T-helper 9 cell (primary cell): Measurements from ENCODE around the gene TSPAN3.

Experiments used
- DNase-seq: peaks from one replicate; pipeline ENCODE4 v3.0.0-alpha.2; 2020
- total RNA-seq, 2 donors: gene quantifications; one replicate each; lab custom pipeline; 2026; lab: John Stamatoyannopoulos, UW

The TSPAN3 gene
- 7.7 to 33.5 reads per million in 2 donors for total RNA-seq

DNA sequence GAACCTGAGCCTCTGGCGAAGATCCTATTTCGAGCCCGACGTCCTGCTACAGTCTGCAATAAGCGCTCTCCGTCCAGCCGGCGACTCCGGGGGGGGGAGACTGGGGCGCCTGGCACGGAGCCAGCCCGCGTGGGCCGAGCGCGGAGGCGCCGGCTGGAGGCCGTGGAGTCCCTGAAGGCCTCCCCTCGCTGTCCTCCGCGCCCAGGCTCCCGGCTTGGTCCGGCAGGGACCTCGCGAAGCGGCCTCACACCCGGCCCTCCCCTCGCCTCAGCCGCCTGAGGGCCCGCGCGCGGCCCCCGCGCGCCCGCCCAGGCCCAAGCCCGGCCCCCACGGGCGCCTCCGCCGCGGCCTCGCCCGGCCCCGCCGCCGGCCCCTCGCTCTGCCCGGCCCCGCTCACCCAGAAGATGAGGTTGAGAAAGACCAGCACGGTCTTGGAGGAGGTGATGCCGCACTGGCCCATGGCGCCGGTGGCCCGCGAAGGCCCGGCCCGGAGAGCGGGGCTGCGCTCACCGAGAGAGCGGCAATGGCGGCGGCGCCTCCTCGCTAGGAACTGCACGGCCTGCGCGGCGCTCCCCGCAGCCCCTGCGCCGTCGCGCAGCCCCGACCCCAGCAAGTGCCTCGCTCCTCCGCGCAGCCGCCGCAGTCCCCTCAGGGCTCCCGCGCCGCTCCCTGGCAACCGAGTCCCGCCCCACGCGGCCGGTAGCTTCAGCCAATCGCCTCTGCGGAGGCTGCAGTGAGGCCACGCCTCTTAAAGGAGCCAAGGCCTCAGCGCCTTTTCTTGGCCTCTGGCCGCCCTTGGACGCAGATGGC is at the start of gene TSPAN3:
TSPAN3 (minus strand) TSS at position 615 of the 810 bp plus-strand sequence; CDS start at position 460, 155 bp downstream.
- DNase-seq = peak; percentile 88

DNA sequence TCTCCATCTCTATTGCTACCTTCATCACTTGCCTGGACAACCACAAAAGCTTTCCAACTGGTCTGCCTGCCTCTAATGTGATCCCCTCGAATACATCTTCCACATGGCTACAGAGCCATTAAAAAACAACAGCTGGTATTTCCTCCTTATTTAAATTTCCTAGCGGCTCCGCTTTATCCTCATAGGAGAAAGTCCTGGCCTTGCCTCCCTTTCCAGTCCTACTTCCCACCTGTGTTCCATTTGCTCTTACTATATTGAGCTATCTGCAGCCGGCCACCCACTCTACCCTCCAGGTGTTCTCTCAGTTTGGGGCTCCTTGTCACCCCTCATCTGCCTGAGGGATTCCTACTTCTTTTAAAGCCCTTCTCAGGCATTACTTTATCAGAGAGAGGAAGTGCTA is 49.7 kb upstream of the TSPAN3 start:
- DNase-seq = no peak

DNA sequence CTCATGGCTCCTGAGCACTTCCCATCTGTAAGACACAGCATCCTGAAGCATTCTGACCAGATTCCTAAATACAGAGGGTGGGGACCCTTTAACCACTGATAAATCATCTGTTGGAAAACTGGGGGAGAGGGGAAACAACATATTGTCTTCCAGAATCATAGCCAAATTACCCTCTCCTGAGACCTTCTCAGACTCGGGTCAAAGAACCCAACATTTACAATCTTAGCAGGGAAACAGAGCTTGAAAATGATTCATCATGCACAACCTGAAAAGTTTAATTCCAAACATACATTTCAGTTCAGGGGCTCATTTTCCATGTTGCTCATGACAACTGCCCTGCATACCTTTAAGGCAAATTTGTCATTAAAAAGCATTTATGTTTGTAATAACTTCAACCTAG is 48.5 kb upstream of the TSPAN3 start:
- DNase-seq = no peak

DNA sequence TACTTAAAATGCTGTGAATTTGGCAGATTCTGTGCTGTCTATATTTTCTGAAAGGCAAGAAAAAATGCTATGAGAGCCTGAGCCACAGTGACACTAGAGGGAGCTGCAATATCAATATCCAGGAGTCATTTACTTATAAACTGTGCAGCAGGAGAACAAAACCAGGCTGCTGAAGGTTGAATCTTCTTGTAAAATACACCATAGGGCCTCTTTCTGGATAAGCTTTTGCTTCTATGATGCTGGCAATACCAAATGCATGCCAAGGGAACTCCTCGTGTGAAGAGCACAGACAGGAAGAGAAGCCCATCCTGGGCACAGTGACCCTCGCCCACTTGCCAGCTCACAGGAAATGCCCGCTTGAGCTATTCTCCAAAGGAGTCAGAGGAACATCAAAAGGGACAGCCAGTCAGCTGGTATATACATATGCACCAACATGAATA is 48.0 kb upstream of the TSPAN3 start:
- no peak for DNase-seq

DNA sequence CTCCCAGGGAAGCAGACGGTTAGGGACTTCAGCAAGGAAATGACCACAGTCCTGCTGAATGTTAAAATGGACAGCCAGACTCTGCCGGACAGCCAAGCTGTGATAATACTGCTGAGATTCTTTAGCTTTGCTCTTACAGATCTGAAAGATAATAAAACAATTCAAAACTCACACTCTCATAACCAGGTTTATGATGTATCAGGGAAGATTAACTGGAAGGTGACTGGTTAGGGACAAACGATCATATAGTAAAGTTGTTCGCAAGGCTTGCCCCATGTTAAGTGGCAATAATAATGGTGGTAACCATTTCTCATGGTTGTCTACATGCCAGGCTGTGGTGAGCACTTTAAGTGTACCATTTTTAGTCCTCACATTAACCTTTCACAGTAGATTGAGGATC is 44.3 kb upstream of the TSPAN3 start:
- DNase-seq = no peak

DNA sequence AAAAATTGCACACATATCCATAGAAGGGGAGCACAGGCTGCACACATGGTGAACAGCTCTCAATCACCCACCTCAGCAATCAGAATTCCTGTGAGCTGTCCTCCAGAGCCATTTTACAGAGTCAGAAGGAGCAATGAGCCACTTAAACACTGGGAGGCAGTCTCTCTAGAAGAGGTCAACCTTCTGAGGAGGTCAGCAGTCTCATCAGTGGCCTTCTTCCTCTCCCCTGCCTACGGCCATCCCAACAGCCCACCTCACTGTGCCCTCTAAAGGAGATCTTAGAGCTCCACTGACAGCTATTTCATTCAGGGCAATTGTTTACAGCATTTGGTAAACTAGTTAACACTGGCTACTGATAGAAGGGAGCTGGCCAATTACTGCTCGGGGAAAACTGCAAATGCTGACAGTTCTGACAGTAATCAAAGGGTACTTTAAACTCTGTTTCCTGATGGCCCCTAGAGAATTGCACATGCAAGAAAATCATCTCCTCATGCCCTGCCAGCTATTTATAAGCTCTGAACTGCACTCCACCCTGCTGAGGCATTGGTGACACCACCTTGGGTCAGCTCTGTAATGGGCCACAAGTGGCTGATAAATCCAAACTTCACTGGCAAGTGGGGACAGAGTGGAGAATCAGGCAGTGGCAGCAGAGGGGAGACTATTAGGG is 42.1 kb upstream of the TSPAN3 start:
- DNase-seq = no peak

DNA sequence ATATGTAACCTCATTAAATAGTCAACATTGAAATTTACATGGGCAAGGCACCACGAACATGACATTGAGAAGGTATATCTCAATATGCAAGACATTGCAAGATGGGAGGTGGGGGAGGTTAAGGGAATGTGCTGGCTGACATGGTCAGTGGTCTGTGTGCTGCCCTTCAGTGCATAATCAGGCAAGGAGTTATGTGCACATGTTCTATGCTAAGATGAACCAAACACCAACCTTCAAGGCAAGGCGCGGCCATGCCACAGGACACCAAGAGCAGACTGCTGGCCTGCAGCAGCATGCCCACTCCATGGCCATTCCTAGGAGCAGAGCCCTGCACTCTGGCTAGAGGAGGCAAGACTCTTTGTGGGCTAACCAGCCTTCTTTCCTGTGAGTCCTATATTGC is 40.9 kb upstream of the TSPAN3 start:
- DNase-seq = no peak

DNA sequence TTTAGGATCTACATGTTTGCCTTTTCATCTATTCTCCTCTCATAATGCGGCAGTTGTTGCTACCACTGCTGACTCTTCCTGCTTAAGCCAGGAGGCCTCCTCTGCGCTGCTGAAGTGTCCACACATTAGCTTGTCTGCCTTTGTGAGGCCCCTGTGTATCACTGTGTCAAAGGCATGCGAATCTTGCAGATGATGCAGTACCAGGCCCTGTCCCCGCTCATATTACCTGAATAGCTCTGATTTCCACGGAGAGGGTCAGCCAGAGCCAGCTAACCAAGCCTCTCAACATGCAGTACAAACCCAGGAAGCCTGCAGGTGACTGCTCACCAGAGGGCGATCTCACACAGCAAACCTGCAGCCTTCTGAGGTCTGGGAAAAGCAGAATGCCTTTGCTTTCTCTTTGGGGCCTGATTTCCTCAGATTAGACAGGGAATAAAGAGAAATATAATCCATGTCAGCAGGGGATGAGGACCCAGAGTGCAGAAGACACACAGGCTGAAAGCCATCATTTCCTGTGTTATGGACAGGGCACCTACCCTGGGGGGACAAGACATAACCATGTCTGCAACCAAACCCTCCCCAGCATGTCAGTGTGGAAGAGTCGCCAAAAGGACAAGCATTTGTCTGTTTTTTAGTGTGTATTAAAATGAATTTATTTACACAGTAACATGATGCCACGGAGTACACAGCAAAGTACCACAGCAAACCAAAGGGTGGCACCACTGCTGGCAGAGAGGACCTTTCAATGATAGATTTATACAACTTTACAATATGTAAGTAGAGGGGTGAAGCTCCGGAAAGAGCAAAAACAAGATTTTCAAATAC is 36.8 kb upstream of the TSPAN3 start:
- DNase-seq = no peak

DNA sequence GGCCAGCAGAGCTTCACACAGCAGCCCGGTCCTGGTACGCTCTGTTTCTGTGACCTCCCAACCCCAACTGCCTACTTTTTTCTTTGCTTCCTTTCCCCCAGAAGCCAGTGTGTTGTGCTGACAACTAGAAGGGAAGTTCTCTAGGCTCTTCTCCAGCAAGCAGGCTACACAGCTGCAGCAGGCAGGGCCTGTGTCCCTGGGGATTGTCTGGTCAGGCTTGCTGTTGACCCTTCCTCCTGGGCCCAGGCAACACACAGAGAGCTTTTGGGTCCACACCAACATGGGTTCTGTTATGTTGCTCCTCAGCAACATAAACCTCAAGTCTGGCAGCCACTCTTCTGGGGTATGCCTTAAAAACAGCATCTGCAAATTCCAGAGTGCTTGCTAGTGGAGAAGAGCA is 36.2 kb upstream of the TSPAN3 start:
- DNase-seq = no peak

DNA sequence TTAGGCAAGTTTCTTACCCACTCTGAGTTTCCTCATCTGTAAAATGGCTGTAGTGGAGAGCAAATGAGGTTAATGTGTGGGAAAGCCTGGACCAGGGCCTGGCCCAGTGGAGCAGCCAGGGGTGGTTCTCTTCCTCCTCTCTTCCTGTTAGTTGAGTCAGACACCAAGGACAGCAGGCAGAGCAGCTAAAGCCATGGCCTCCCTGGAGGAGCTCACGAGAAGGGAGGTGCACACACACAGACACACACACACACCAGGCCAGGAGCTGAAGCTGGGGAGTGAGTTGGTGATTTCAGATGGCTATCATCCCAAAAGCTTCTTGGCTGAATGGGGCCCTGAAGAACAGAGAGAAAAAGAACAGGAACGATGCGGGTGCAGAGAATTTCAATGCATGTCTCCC is 33.2 kb upstream of the TSPAN3 start:
- DNase-seq = no peak

DNA sequence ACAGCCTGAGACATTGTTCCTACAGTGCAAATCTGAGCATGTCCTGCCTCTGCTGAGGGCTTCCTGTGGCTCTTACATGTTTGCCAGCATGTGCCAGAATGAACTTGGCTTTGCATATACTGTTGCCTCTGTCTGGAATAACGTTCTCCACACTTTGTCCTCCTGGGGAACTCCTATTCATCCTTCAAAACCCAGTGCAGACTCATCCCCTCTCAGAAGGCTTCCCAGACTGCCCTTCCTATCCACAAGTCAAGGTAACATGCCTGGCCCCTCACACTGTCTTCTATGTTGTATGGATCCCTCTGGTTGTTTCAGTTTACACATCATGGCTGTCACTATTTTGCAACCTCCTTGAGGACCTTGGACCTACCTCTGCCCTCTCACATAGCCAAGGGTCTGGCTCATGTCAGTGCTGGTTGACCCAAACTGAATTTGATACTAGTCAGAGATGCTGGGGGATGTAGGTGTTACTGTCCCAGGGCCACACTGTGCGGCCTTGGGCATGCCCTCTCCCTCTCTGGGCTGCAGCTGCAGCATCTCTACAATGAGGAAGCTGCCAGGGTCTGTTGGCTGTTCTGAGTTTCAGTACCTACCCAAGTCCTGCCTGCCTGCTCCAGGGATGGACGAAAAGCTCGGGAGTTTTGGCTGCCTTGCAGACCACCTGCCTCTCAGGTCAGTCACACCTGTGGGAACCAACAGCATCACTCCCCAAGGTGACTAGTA is 29.0 kb upstream of the TSPAN3 start:
- no peak for DNase-seq

DNA sequence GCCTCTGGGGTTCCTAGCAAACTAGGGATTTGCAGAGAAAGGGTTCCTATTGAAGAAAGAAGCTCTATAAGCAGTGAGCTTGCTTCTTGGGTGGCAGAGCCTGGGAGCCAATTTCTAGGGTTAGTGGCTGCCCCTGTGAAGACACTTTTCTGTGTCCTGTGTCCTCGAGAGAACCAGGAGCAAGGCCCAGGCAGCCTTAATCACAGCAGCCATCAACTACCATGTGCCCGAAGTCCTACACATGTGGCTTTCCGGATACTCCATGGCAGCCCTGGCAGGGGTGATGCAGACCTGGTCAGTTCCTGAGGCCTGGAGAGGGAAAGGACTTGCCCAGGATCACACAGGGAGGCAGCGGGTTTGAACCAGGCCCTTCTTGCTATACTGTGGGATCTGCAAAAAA is 27.7 kb upstream of the TSPAN3 start:
- DNase-seq = no peak

DNA sequence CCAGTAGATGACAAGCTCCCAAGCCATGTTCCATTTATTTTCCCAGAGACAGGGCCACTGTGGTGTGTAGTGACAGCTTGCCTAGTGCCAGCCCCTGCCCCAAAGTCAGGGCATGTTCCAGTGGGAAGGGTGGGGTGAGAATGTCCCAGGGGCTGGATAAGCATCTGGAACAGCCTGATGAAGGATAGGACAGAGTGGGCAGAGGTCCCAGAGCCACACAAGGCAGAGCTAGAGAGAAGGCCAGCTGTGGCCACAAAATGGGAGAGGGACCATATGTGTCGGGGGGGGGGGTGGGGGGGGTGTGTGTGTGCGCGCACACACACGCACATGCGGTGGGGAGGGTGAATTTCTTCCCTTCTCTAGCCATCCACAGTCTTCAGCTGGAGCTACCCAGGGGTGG is 27.0 kb upstream of the TSPAN3 start:
- no peak for DNase-seq

DNA sequence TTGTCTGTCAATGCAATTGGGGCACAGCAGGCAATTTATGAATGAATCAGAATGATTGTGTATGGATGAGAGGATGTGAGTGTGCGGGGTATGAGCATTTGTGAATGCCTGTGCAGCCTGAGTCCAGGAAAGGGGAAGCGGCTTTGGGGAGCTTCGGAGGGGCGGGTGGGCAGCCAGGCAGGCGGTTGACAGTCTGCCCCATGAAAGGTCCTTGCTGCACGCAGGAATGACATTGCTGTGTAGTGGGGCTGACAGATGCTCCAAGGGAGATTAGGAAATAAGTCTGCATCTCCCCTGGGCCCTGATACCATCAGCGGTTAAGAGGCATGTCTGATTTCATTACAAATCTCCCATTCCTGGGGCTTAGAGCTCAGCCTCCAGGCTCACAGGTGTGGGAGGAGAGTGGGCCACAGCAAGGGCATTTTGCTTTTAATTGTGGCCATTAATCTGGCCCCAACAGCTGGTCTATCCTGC is 26.4 kb upstream of the TSPAN3 start:
- no peak for DNase-seq

DNA sequence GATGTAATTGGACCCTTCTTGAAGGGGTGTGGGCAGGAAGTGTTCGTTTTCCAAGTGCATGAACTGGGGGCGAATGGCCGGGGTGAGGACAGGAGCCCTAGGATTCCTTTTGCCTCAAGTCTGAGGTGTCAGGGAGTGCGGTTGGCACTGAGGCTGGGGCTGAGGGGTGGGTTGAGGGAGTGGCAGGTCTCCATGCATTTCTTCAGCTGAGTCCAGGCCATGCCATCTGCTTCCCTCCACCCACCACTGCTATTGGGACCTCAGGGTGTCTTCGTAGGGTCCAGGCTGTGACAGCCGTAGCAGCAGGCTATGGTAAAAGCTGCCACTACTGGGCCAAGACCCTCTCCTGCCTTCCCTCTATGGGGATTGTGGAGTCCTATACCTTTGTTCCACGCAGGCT is 25.6 kb upstream of the TSPAN3 start:
- DNase-seq = no peak

DNA sequence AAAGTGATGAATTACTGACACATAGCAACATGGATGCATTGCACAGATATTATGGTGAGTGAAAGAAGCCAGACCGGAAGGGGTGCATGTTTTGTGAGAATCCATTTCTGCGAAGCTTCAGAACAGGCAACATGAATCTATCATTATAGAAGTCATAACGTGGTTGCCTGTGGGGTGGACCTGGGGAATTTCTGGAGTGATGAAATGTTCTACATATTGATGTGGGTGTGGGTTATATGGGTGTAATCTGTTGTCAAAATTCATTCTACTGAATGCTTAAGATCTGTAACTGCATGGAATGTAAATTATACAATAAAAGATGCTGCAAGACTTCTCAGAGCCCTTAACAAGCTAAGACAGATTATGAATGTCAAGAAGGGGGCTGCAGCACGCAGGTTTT is 25.2 kb upstream of the TSPAN3 start:
- no peak for DNase-seq

DNA sequence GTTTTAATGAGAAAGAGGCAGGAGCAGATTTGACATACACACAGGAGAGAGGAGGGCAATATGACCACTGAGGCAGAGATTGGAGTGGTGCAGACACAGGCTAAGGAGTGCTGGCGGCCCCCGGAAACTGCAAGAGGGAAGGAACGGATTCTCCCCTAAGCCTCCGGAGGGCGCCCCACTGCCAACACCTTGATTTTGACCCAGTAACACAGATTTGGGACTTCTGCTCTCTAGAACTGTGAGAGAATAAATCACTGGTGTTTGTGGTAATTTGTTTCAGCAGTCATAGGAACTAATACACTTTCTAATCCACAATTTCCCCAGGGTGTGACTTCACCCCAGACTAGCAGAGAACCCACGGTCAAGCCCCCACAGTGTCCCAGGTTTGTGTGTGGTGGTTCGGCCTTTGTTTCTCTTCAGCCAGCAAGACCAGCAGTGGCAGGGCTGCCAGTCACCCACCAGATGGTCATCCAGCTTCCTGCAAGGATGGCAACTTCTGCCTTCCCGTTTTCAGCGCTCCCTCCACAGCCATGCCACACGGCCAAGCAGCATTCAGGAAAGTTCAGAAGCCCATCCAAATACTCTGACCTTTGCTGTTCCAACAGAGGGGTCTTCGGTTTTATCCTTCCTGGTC is 23.6 kb upstream of the TSPAN3 start:
- DNase-seq = no peak

DNA sequence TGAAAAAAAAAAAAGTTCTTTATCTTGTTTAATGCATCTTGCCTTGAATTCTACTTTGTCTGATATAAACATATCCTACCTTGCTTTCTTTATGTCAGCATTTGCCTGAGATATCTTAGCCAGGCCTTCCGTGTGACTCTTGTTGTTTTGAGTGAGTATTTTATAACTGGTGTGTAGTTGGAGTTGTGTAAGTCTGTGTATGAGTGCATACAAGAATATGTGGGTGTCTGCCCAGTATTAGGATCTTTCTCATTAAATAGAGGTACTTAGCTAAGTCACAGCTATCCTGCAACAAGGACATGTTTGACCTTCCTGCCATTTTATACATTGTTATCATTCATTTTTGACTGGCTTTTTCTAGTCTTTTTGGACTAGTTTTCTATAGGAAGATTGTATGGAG is 22.5 kb upstream of the TSPAN3 start:
- no peak for DNase-seq

DNA sequence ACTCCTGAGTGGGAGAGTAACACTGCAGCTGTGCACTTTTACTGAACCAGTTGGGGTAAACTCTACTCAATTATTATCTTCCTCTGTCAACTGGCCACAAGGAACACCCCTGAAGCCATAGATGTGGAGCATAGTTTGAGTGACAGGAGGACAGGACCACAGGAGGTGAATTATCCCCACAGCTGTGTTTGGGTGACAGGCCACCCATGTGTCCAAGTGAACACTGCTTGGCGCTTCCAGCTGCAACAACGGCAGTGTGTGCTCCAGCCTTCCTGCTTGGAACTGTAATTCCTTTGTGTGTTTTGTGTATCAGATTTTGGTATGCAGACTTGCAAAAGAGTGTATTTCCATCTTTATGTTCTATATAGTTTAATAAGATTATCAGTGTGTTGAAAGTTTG is 20.2 kb upstream of the TSPAN3 start:
- no peak for DNase-seq

DNA sequence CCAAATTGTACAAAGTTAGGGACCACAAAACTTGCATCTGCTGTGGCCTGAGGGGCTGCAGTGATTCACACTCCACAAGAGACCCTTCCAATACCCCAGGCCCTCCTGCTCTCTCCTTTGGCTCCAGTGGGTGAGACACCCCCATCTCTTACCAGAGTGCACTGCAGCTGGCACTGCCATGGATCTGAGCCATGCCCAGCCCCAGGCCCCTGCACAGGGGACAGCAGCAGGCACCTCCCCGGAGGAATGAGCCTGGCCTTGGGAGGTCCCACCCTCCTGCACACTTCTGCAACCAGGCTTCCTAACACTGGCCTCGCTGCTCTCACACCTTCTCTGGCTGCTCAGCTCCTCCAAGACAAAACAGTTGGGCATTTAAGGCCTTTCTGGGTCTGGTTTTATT is 16.3 kb upstream of the TSPAN3 start:
- no peak for DNase-seq

DNA sequence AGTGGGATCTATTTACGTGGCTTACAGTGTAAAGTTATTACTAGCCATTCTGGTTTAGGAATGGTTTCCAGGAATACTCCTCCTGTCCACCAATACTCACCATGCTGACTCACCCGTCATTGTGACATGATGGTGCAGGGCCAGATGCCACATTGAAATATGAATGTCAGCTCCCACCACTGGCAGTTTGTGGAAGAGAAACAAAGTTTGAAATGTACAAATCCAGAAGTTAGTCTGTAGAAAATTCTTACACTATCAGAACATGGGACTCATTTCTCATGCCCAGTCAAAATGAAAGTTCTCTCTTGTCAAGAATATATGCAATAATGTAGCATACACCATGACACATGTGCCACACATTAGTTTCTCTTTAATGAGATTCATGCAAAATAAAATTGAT is 14.4 kb upstream of the TSPAN3 start:
- DNase-seq = no peak

DNA sequence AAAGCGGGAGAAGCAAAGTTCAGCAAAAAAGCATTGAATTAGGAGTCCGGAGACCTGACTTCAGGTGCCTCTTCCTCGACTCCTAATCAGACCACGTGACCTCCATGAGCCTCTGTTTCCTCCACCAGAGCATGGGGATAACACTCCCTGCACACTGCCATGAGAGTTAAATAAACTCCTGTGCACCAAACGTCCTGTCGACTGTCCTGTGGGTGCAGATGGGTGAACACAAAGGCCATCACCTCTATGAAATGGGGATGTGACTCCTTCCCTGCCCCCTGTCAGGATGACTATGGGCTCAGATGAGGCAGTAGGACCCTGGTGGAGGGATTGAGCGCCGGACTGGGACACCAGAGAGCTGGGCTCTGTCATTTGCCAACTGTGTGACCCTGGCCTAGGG is 13.5 kb upstream of the TSPAN3 start:
- no peak for DNase-seq
